NK-92 (cell line): ENCODE measurements around the gene LRRC3B.
"Not testable (repeated sequence)": the region's sequence is repeated elsewhere in the genome, so short reads cannot be mapped to it uniquely, and the experiment has no call there.

Source experiments
- DNase-seq: peaks from one replicate; lab custom pipeline; 2025; ENCODE audit not compliant: unreplicated experiment; lab: John Stamatoyannopoulos, UW

LRRC3B gene

GRCh38 chr3:26622621-26623418 lies at the start of gene LRRC3B:
TSS of gene LRRC3B (plus strand) at chr3:26622772. CDS start at chr3:26709673, 86,901 bp downstream.
- DNase-seq: no peak

GRCh38 chr3:26574766-26575165 lies 47.8 kb upstream of the LRRC3B start:
- no peak for DNase-seq

GRCh38 chr3:26579116-26579515 lies 43.5 kb upstream of the LRRC3B start:
- no peak for DNase-seq

- DNase-seq: no peak
Measured at GRCh38 chr3:26587571-26587970, 35.0 kb upstream of the LRRC3B start.

- DNase-seq: no peak
Measured at GRCh38 chr3:26588931-26589330, 33.6 kb upstream of the LRRC3B start.

- no peak for DNase-seq
Measured at GRCh38 chr3:26589678-26590077, 32.9 kb upstream of the LRRC3B start.

- DNase-seq: no peak
Measured at GRCh38 chr3:26590919-26591484, 31.6 kb upstream of the LRRC3B start.

GRCh38 chr3:26591926-26592325 lies 30.6 kb upstream of the LRRC3B start:
- no peak for DNase-seq

GRCh38 chr3:26592451-26592850 lies 30.1 kb upstream of the LRRC3B start:
- no peak for DNase-seq

- no peak for DNase-seq
Measured at GRCh38 chr3:26596335-26596734, 26.2 kb upstream of the LRRC3B start.

- not testable (repeated sequence) for DNase-seq
Measured at GRCh38 chr3:26603311-26603710, 19.3 kb upstream of the LRRC3B start.

- not testable (repeated sequence) for DNase-seq
Measured at GRCh38 chr3:26603771-26604170, 18.8 kb upstream of the LRRC3B start.

- DNase-seq: no peak
Measured at GRCh38 chr3:26614006-26614685, 8.4 kb upstream of the LRRC3B start.

GRCh38 chr3:26621176-26621575 lies 1.4 kb upstream of the LRRC3B start:
- no peak for DNase-seq

- no peak for DNase-seq
Measured at GRCh38 chr3:26621906-26622620, 509 bp upstream of the LRRC3B start.

GRCh38 chr3:26623419-26624208 lies 1.0 kb downstream of the LRRC3B start:
- no peak for DNase-seq

GRCh38 chr3:26624209-26624765 lies 1.7 kb downstream of the LRRC3B start:
- no peak for DNase-seq

- no peak for DNase-seq
Measured at GRCh38 chr3:26625187-26625586, 2.6 kb downstream of the LRRC3B start.

- DNase-seq: no peak
Measured at GRCh38 chr3:26627080-26627479, 4.5 kb downstream of the LRRC3B start.

GRCh38 chr3:26628915-26629314 lies 6.3 kb downstream of the LRRC3B start:
- DNase-seq: no peak
